ENCODE results near the gene DHCR24. TPM values are rescaled to one million over a fixed set of nuclear protein-coding genes. Genes with fewer than 3 reads are reported as not detected.
A peak's percentile ranks its signal among the peaks of the same experiment; 100 is the strongest.

Gene DHCR24
- total RNA-seq, 2 donors from 2014 or later = 243 to 340 TPM

- peaks cover 14% of the 10 kb centered on the region for H3K4me1 Mint-ChIP-seq
- peaks cover 74% of the 10 kb centered on the region for H3K36me3 Mint-ChIP-seq (ENCODE audit: low read depth)
- Histone ChIP-seq H3K4me1 (ENCODE audit: control insufficient read depth, insufficient read depth, low read length) (no peaks in the 10 kb centered on the region), H3K4me3 (ENCODE audit: low read length) (no peak overlapping the region), H3K36me3 (ENCODE audit: control insufficient read depth, insufficient read depth, low read length) (peaks cover 92% of the 10 kb centered on the region), H3K9ac (ENCODE audit: extremely low read depth, low read length, poor library complexity, severe bottlenecking) (no peak overlapping the region), H3K9me3 (ENCODE audit: control insufficient read depth, low read length) (no peaks in the 10 kb centered on the region), H3K27ac (ENCODE audit: low read depth, low read length) (no peak overlapping the region), H3K27me3 (ENCODE audit: control insufficient read depth, insufficient read depth, low read length, poor library complexity, severe bottlenecking) (no peaks in the 10 kb centered on the region)
- H3K27me3 Mint-ChIP-seq (ENCODE audit: insufficient read depth) = no peaks in the 10 kb centered on the region
- TF ChIP-seq CTCF (conservative IDR thresholded peaks at IDR 0.05) = no peak
- WGBS, 2 experiments (ENCODE audit: insufficient coverage in 1 of 2, insufficient read length in 1 of 2) = 93 to 96% methylated on average over 4 to 5 of the region's 5 CpGs
- H3K27ac Mint-ChIP-seq = peak overlapping the region; percentile 35
- no peaks in the 10 kb centered on the region for H3K9me3 Mint-ChIP-seq
- H3K4me3 Mint-ChIP-seq = no peak overlapping the region
- DNase-seq = no peak
Measured at GRCh38 chr1:54875000-54875399, 12.0 kb downstream of the DHCR24 start.

GRCh38 chr1:54874079-54874830 is 12.7 kb downstream of the DHCR24 start:
- H3K4me1 ChIP-seq (ENCODE audit: control insufficient read depth, insufficient read depth, low read length) = no peaks in the 10 kb centered on the region
- H3K27ac Mint-ChIP-seq = no peak overlapping the region
- no peak for TF ChIP-seq CTCF (conservative IDR thresholded peaks at IDR 0.05)
- H3K9me3 Mint-ChIP-seq = no peaks in the 10 kb centered on the region
- DNase-seq = no peak
- peaks cover 69% of the 10 kb centered on the region for H3K36me3 Mint-ChIP-seq (ENCODE audit: low read depth)
- no peaks in the 10 kb centered on the region for H3K27me3 Mint-ChIP-seq (ENCODE audit: insufficient read depth)
- H3K4me1 Mint-ChIP-seq = peaks cover 14% of the 10 kb centered on the region
- H3K36me3 ChIP-seq (ENCODE audit: control insufficient read depth, insufficient read depth, low read length) = peaks cover 92% of the 10 kb centered on the region
- H3K4me3 Mint-ChIP-seq = no peak overlapping the region
- no peak overlapping the region for H3K4me3 ChIP-seq (ENCODE audit: low read length)
- H3K9me3 ChIP-seq (ENCODE audit: control insufficient read depth, low read length) = no peaks in the 10 kb centered on the region
- no peak overlapping the region for H3K27ac ChIP-seq (ENCODE audit: low read depth, low read length)
- no peak overlapping the region for H3K9ac ChIP-seq (ENCODE audit: extremely low read depth, low read length, poor library complexity, severe bottlenecking)
- no peaks in the 10 kb centered on the region for H3K27me3 ChIP-seq (ENCODE audit: control insufficient read depth, insufficient read depth, low read length, poor library complexity, severe bottlenecking)
- WGBS, 2 experiments (ENCODE audit: insufficient coverage in 1 of 2, insufficient read length in 1 of 2) = 97 to 100% methylated on average over 1 to 3 of the region's 3 CpGs

- Mint-ChIP-seq H3K4me1 (peaks cover 5% of the 10 kb centered on the region), H3K9me3 (no peaks in the 10 kb centered on the region), H3K4me3 (no peak overlapping the region), H3K36me3 (ENCODE audit: low read depth) (peaks cover 78% of the 10 kb centered on the region), H3K27me3 (ENCODE audit: insufficient read depth) (no peaks in the 10 kb centered on the region), H3K27ac (peak overlapping the region; percentile 48)
- Histone ChIP-seq H3K9ac (ENCODE audit: extremely low read depth, low read length, poor library complexity, severe bottlenecking) (no peak overlapping the region), H3K27ac (ENCODE audit: low read depth, low read length) (no peak overlapping the region), H3K4me1 (ENCODE audit: control insufficient read depth, insufficient read depth, low read length) (no peaks in the 10 kb centered on the region), H3K9me3 (ENCODE audit: control insufficient read depth, low read length) (no peaks in the 10 kb centered on the region), H3K27me3 (ENCODE audit: control insufficient read depth, insufficient read depth, low read length, poor library complexity, severe bottlenecking) (no peaks in the 10 kb centered on the region), H3K36me3 (ENCODE audit: control insufficient read depth, insufficient read depth, low read length) (peaks cover 97% of the 10 kb centered on the region), H3K4me3 (ENCODE audit: low read length) (no peak overlapping the region)
- DNase-seq = peak; percentile 41
- 95 to 100% methylated on average over 1 to 5 of the region's 5 CpGs for WGBS, 2 experiments (ENCODE audit: insufficient coverage in 1 of 2, insufficient read length in 1 of 2)
- TF ChIP-seq CTCF (conservative IDR thresholded peaks at IDR 0.05) = no peak
Measured at GRCh38 chr1:54872036-54872331, 15.0 kb downstream of the DHCR24 start.

Data from endodermal cell (in vitro differentiated cells).